Gastroesophageal sphincter (tissue), 4 donors: ENCODE measurements around the gene ZMPSTE24. TPM values are rescaled to one million over a fixed set of nuclear protein-coding genes. Genes with fewer than 3 reads are reported as not detected.

ENCODE experiments used
- ATAC-seq: fragments of 150-250 bp; one replicate; pipeline ENCODE4 v1.9.1; 2016; ENCODE audit warnings: mild to moderate bottlenecking, moderate library complexity
- H3K27ac ChIP-seq, 4 donors: fragments of 200-600 bp; sonication (generic) in 3 of 4; 1 replicate in 3 of 4; 2 replicates in 1 of 4; pipeline ENCODE4 v1.5.1; 2016 to 2019
- H3K27me3 ChIP-seq: fragments of 200-600 bp; sonication (generic); one replicate; pipeline ENCODE4 v1.5.1; 2019
- H3K36me3 ChIP-seq, 2 donors: fragments of 200-600 bp; sonication (generic); one replicate each; pipeline ENCODE4 v1.5.1; 2019; ENCODE audit warnings: control low read depth in 1 of 2
- H3K4me1 ChIP-seq, 3 donors: fragments of 200-600 bp; sonication (generic); 1 replicate in 2 of 3; 2 replicates in 1 of 3; pipeline ENCODE4 v1.5.1; 2016 to 2019; ENCODE audit warnings: control low read depth in 2 of 3
- H3K4me3 ChIP-seq, 2 donors: fragments of 200-600 bp; sonication (generic); one replicate each; pipeline ENCODE4 v1.5.1; 2019; ENCODE audit warnings: mild to moderate bottlenecking in 1 of 2, moderate library complexity in 1 of 2
- H3K9me3 ChIP-seq, 3 donors: fragments of 200-600 bp; sonication (generic); one replicate each; pipeline ENCODE4 v1.5.1; 2017 to 2019; ENCODE audit warnings: control low read depth in 2 of 3
- EP300 ChIP-seq: sonication (generic); formaldehyde crosslinking; IDR thresholded peaks from one replicate; pipeline ENCODE4 v1.6.1; 2017; ENCODE audit warnings: antibody characterized with exemption, mild to moderate bottlenecking
- POLR2A ChIP-seq, 2 donors: fragments of 450-650 bp; IDR thresholded peaks; one replicate each; pipeline ENCODE4 v1.6.1; 2017; ENCODE audit warnings: antibody characterized with exemption in 2 of 2, mild to moderate bottlenecking in 2 of 2, moderate library complexity in 1 of 2
- POLR2AphosphoS5 ChIP-seq: sonication (generic); formaldehyde crosslinking; IDR thresholded peaks from one replicate; pipeline ENCODE4 v1.6.1; 2017; ENCODE audit warnings: antibody characterized with exemption
- WGBS, 2 donors: methylation state at CpG; one replicate each; pipeline ENCODE4 v1.1.5; 2018; ENCODE audit warnings: low coverage in 1 of 2; 5-methylcytosine and 5-hydroxymethylcytosine counted together
- total RNA-seq, 4 donors: library from RNA; depleted of rRNA; stranded (reverse); fragments of >200 nt; gene quantifications; one replicate each; pipeline ENCODE4 v1.1.0, GENCODE V29; 2016
- TF ChIP-seq, protein P1 (sequence below), 4 experiments: fragments of 200-600 bp in 2 of 4; fragments of 450-650 bp in 2 of 4; sonication (generic) in 1 of 4; IDR thresholded peaks; one replicate each; pipeline ENCODE4 v1.5.1; 2017 to 2019; ENCODE audit warnings: antibody characterized with exemption in 4 of 4, mild to moderate bottlenecking in 2 of 4, moderate library complexity in 2 of 4

ZMPSTE24 gene
- total RNA-seq, 4 donors from 2014 or later, result 49.0 to 76.1 (median 58.3) TPM

DNA sequence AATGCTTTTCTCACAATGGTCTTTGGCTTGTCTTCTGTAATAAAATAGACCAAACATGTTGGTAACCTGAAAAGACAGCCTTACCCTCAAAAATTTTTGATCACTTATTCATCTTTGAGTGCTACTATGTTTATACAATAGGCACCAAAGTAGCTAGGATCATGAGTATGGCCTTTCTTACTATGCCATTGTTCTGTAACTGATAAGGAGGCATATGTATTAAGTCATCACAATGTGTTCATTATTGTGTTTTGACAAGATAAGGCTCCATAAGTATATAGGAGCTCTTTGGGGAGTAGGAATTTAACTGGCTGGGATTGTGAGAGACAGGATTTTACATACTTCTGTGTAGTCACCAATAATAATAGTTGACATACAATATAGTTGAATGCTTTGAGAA, 9.6 kb upstream of the ZMPSTE24 start:
- no peaks in the 10 kb centered on the region for H3K4me1 ChIP-seq
- no peaks in the 10 kb centered on the region for H3K36me3 ChIP-seq
- H3K9me3 ChIP-seq, result no peaks in the 10 kb centered on the region
- no peaks in the 10 kb centered on the region for H3K27me3 ChIP-seq
- no peak overlapping the region for H3K4me3 ChIP-seq
- no peak overlapping the region for H3K27ac ChIP-seq
- no peak for ATAC-seq
- TF ChIP-seq, protein P1, sequence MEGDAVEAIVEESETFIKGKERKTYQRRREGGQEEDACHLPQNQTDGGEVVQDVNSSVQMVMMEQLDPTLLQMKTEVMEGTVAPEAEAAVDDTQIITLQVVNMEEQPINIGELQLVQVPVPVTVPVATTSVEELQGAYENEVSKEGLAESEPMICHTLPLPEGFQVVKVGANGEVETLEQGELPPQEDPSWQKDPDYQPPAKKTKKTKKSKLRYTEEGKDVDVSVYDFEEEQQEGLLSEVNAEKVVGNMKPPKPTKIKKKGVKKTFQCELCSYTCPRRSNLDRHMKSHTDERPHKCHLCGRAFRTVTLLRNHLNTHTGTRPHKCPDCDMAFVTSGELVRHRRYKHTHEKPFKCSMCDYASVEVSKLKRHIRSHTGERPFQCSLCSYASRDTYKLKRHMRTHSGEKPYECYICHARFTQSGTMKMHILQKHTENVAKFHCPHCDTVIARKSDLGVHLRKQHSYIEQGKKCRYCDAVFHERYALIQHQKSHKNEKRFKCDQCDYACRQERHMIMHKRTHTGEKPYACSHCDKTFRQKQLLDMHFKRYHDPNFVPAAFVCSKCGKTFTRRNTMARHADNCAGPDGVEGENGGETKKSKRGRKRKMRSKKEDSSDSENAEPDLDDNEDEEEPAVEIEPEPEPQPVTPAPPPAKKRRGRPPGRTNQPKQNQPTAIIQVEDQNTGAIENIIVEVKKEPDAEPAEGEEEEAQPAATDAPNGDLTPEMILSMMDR (IDR thresholded peaks at IDR 0.05), result no peak
- TF ChIP-seq POLR2AphosphoS5 (no peak), POLR2A (IDR thresholded peaks at IDR 0.05) (no peak), EP300 (no peak)

DNA sequence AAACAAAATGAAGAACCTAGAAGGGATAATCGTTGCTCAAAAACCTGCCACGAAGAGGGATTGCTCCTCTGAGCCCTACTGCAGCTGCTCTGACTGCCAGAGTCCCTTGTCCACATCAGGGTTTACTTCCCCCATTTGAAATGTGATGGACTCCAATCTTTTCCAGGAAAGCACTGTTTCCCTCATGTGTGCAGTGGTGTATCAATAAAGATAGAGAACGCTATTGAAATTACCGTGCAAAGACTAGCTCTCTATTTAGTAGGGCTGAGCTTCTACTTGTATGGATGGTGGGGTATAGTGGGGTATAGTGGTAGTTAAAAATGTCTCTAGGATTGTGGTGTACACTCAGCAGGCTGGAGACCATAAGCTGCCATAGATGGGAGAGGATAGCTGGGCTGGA, 6.6 kb upstream of the ZMPSTE24 start:
- no peak for ATAC-seq
- Histone ChIP-seq H3K27me3 (no peaks in the 10 kb centered on the region), H3K36me3 (no peaks in the 10 kb centered on the region), H3K27ac (no peak overlapping the region), H3K4me3 (no peak overlapping the region), H3K4me1 (peaks cover 0 to 15% (median 0%) of the 10 kb centered on the region in 3 donors), H3K9me3 (no peaks in the 10 kb centered on the region)
- TF ChIP-seq POLR2A (IDR thresholded peaks at IDR 0.05), result no peak
- no peak for TF ChIP-seq POLR2AphosphoS5
- TF ChIP-seq EP300, result no peak
- TF ChIP-seq, protein P1 (IDR thresholded peaks at IDR 0.05), result no peak
- WGBS, 2 donors, result 73 to 84% methylated on average over 2 to 4 of the region's 4 CpGs

DNA sequence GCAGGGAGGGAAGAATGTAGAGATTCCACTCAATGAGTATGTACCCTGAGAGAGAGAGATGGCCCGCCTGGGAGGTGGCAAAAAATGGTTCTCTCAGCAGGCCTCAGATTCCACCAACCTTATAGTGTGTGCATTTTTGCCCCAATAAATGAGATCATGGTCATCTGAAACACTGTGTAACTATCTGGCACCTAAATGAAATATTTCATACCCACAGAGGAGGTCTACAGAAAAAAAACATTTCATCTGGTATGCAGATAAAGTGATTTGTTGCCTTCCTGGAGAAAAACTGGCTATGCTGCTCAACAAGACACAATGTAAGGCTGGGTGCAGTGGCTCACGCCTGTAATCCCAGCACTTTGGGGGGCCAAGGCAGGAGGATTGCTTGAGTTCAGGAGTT, 5.4 kb upstream of the ZMPSTE24 start:
- ATAC-seq, result no peak
- no peaks in the 10 kb centered on the region for H3K36me3 ChIP-seq
- H3K9me3 ChIP-seq, result no peaks in the 10 kb centered on the region
- no peaks in the 10 kb centered on the region for H3K27me3 ChIP-seq
- H3K27ac ChIP-seq, result no peak overlapping the region
- no peak overlapping the region for H3K4me3 ChIP-seq
- 80 to 94% methylated on average over 2 of the region's 2 CpGs for WGBS, 2 donors
- TF ChIP-seq EP300 (no peak), POLR2A (IDR thresholded peaks at IDR 0.05) (no peak), POLR2AphosphoS5 (no peak)
- TF ChIP-seq, protein P1 (IDR thresholded peaks at IDR 0.05), result no peak
- peaks cover 0 to 20% (median 0%) of the 10 kb centered on the region in 3 donors for H3K4me1 ChIP-seq

DNA sequence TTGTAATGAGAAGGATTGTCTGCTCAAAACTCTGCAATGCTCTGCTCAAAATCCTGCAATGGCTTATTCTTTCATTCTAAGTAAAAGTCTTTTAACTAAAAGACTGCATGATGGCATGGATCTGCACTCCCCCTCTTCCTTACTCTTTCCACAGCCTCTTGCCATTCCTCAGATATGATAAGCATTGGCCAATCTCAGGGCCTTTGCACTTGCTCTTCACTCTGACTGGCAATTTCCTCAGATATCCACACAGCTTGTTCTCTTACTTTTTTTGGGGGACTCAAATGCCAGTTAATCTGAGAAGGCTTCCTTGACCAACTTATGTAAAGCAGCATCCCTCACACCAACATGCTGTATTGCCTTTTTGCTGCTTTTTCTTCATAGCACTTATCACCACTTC, 2.8 kb upstream of the ZMPSTE24 start:
- ATAC-seq, result no peak
- Histone ChIP-seq H3K4me3 (no peak overlapping the region), H3K4me1 (peaks cover 0 to 39% (median 10%) of the 10 kb centered on the region in 3 donors), H3K27me3 (no peaks in the 10 kb centered on the region), H3K36me3 (peaks cover 0 to 3% of the 10 kb centered on the region in 2 donors), H3K9me3 (no peaks in the 10 kb centered on the region), H3K27ac (no peak overlapping the region)
- no peak for TF ChIP-seq POLR2AphosphoS5
- TF ChIP-seq POLR2A (IDR thresholded peaks at IDR 0.05), result no peak
- TF ChIP-seq, protein P1 (IDR thresholded peaks at IDR 0.05), result no peak

DNA sequence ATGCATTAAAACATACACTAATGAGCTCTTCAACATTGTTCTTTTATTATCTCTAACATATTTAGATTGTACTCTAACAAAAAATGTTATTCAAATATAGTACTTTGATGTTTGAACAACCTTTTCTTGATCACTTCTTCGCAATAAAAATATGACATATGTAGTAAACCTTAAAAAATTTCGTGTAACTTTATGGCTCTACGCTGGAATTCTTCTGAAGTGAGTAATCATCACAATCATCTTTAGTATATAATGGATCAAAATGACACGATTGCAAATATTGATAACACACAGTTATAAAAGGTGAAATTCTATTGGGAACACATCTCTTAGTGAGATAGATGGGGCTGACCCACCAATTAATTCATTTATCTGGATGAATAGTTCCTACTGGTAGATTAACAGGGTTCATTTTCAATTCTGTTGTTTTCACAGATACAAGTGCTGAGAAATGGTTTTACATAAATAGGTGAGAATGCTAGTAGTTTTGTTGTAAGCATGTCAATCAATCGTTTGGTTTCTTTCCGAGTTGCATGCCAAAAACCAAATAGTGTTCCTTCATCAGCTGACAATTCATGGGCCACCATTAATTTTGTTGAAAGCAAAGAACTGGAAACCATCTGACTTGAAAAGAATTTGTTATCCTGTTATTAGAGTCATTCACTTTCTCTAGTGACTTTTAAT, 1.5 kb upstream of the ZMPSTE24 start:
- no peaks in the 10 kb centered on the region for H3K9me3 ChIP-seq
- no peaks in the 10 kb centered on the region for H3K27me3 ChIP-seq
- H3K4me1 ChIP-seq, result peaks cover 0 to 52% (median 10%) of the 10 kb centered on the region in 3 donors
- TF ChIP-seq POLR2A (IDR thresholded peaks at IDR 0.05) (no peak), POLR2AphosphoS5 (no peak), EP300 (no peak)
- TF ChIP-seq, protein P1 (IDR thresholded peaks at IDR 0.05), result no peak
- peak overlapping the region; percentile 67 to 88 for H3K4me3 ChIP-seq
- WGBS, 2 donors, result 67 to 71% methylated on average over 6 of the region's 6 CpGs
- no peak for ATAC-seq
- peaks cover 0 to 16% of the 10 kb centered on the region in 2 donors for H3K36me3 ChIP-seq
- peak overlapping the region; percentile 91 to 98 (median 94) for H3K27ac ChIP-seq
